ENCODE measurements around the gene HRAS. TPM values are rescaled to one million over a fixed set of nuclear protein-coding genes. Genes with fewer than 3 reads are reported as not detected.

The HRAS gene
- total RNA-seq, 1 experiment from 2014 or later, result 104 TPM

DNA sequence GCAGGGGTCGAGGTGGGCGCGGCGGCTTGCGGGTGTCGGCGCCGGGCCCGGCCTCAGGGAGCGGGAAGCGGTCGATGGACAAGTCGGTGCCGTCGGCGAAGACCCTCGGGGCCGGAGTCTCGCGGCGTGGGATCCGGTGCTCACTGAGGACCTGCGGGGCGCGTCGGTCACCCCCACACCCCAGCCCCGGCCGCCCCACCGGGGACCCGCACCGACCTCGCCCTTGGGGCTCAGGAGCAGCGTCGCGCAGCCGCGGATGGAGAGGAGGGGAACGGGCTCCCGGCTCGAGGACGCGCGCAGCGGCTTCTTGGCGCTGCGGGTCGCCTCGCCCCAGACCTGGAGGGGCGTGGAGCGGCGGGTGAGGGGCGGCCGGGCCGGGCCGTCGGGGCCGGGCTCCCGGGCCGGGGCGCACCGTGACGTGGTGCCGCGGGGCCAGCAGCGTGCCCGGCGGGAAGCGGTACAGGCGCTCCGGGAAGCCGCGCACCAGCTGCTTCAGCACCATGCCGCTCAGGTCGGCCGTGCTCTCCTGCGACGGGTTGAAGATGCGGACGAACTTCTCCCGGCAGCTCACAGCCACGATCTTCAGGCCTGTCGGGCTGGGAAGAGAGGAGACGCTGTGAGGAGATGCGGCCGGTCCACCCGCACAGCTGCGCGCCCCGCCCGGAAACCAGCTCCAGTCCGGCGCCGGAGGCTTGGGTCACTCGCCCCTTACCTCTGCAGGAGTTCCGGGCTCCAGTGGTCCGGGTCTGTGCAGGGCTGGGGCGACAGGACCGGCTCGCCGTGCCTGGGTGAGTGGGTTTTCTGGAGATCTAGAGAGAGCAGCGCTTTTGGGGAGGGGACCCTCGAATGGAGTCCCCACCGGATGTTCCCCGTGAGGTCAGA is 20.6 kb upstream of the HRAS start:
- ChIA-PET POLR2A (no interaction called here), RAD21 (ENCODE audit: low non-redundant PET in 1 of 2, low total read pairs in 2 of 2, uncharacterized antibody in 2 of 2, unreplicated experiment in 2 of 2) (interaction anchor here in 1 of 2 experiments (0.6 kb wide), 1 partner anchor 172 kb away, joined by 3 read pairs; no protein-coding TSS in a partner anchor), CTCF (no interaction called here)
- Histone ChIP-seq H3K79me2 (ENCODE audit: insufficient read depth, low read length) (no peaks in the 10 kb centered on the region), H3K27me3 (ENCODE audit: insufficient read depth, low read length) (no peaks in the 10 kb centered on the region), H3K27ac (ENCODE audit: low read depth, low read length) (no peak overlapping the region; the same call in 1 of the 2 replicates), H3K4me2 (ENCODE audit: low read length) (no peak overlapping the region), H3K9me2 (ENCODE audit: insufficient read depth) (no peaks in the 10 kb centered on the region), H3K4me3 (replicated peaks in 1 of 2; ENCODE audit: low read depth in 1 of 2, low read length in 2 of 2) (no peak overlapping the region), H3K9me3 (ENCODE audit: control insufficient read depth in 1 of 2, insufficient read depth in 1 of 2, low read depth in 1 of 2, low read length in 2 of 2) (no peaks in the 10 kb centered on the region), H3K4me1 (ENCODE audit: control insufficient read depth in 1 of 2, insufficient read depth in 2 of 2, low read length in 2 of 2) (peaks cover 21 to 31% of the 10 kb centered on the region in 2 experiments), H3K9ac (ENCODE audit: low read length) (no peak overlapping the region), H3K36me3 (ENCODE audit: control insufficient read depth in 1 of 2, insufficient read depth in 2 of 2, low read length in 2 of 2) (no peaks in the 10 kb centered on the region), H2AFZ (ENCODE audit: low read depth, low read length, poor library complexity, severe bottlenecking) (no peak overlapping the region), H4K20me1 (ENCODE audit: insufficient read depth) (no peaks in the 10 kb centered on the region)
- ATAC-seq, result no peak
- TF ChIP-seq TCF7L2 (IDR thresholded peaks at IDR 0.05; ENCODE audit: borderline replicate concordance, extremely low read depth, insufficient read depth, insufficient read length), result no peak
- no TSS peak for BruUV-seq (replicated peaks)
- no peak for DNase-seq (ENCODE audit: low read depth, low spot score)
- intact Hi-C loops (cut with micrococcal nuclease), result loop anchor here (2.0 kb wide), 1 partner anchor 173 kb away; no protein-coding TSS in a partner anchor

DNA sequence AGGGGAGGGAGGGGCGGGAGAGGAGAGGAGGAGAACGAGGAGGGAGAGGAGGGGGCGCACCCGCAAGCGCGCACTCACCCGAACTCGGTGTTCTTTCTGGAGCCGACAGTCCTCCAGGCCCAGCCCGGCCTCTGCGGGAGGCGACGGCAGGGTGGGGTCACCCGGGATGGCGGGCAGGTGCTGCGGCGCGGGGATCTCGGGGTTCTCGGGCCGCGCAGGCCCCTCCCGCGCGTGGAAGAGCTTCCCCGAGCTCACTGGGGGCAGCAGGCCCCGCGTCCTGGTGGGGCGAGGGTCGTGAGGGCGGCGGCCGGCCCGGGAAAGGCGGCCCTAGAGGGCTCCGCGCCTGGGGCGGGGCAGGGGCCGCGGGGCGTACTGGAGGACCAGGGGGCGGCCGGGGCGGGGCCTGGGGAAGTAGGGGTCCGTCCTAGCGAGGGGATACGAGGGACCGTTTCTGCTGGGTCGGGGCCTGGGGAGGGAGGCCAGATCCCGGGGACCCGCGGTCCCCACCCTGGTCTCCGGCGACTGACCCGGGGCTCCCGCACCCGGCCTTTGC is 19.9 kb upstream of the HRAS start:
- Histone ChIP-seq H2AFZ (ENCODE audit: low read depth, low read length, poor library complexity, severe bottlenecking) (no peak overlapping the region), H3K27me3 (ENCODE audit: insufficient read depth, low read length) (no peaks in the 10 kb centered on the region), H4K20me1 (ENCODE audit: insufficient read depth) (no peaks in the 10 kb centered on the region), H3K9me2 (ENCODE audit: insufficient read depth) (no peaks in the 10 kb centered on the region), H3K9ac (ENCODE audit: low read length) (no peak overlapping the region), H3K4me3 (replicated peaks in 1 of 2; ENCODE audit: low read depth in 1 of 2, low read length in 2 of 2) (no peak overlapping the region), H3K4me2 (ENCODE audit: low read length) (0 out of 2 replicates have a peak overlapping the region, but pooled peaks have one; percentile 30), H3K27ac (ENCODE audit: low read depth, low read length) (peak overlapping the region; percentile 42; the same call in 1 of the 2 replicates), H3K36me3 (ENCODE audit: control insufficient read depth in 1 of 2, insufficient read depth in 2 of 2, low read length in 2 of 2) (no peaks in the 10 kb centered on the region), H3K4me1 (ENCODE audit: control insufficient read depth in 1 of 2, insufficient read depth in 2 of 2, low read length in 2 of 2) (peaks cover 21 to 29% of the 10 kb centered on the region in 2 experiments), H3K79me2 (ENCODE audit: insufficient read depth, low read length) (no peaks in the 10 kb centered on the region), H3K9me3 (ENCODE audit: control insufficient read depth in 1 of 2, insufficient read depth in 1 of 2, low read depth in 1 of 2, low read length in 2 of 2) (no peaks in the 10 kb centered on the region)
- ChIA-PET RAD21 (ENCODE audit: low non-redundant PET in 1 of 2, low total read pairs in 2 of 2, uncharacterized antibody in 2 of 2, unreplicated experiment in 2 of 2) (interaction anchor here in 1 of 2 experiments (1.0 kb wide), 1 partner anchor 167 kb away, joined by 3 read pairs; no protein-coding TSS in a partner anchor), CTCF (interaction anchor here (0.8 to 1.1 kb wide), 4 partner anchors 21 to 228 kb away, joined by 3 to 5 read pairs (median 4); no protein-coding TSS in a partner anchor), POLR2A (interaction anchor here (0.6 to 0.9 kb wide), 3 partner anchors 21 to 148 kb away, joined by 3 to 4 read pairs (median 3); partner anchors contain the start of gene PHRF1)
- DNase-seq (ENCODE audit: low read depth, low spot score) (no peak), ATAC-seq (peak; percentile 2; the same call in 1 of the 2 replicates)
- BruUV-seq (replicated peaks), result no TSS peak
- intact Hi-C loops (cut with micrococcal nuclease), result loop anchor here (2.0 kb wide), 1 partner anchor 173 kb away; no protein-coding TSS in a partner anchor
- TF ChIP-seq EZH2phosphoT487 (IDR thresholded peaks at IDR 0.05; ENCODE audit: borderline replicate concordance), result no peak
- TF ChIP-seq, protein P1, sequence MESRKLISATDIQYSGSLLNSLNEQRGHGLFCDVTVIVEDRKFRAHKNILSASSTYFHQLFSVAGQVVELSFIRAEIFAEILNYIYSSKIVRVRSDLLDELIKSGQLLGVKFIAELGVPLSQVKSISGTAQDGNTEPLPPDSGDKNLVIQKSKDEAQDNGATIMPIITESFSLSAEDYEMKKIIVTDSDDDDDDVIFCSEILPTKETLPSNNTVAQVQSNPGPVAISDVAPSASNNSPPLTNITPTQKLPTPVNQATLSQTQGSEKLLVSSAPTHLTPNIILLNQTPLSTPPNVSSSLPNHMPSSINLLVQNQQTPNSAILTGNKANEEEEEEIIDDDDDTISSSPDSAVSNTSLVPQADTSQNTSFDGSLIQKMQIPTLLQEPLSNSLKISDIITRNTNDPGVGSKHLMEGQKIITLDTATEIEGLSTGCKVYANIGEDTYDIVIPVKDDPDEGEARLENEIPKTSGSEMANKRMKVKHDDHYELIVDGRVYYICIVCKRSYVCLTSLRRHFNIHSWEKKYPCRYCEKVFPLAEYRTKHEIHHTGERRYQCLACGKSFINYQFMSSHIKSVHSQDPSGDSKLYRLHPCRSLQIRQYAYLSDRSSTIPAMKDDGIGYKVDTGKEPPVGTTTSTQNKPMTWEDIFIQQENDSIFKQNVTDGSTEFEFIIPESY (IDR thresholded peaks at IDR 0.05; ENCODE audit: extremely low read depth, insufficient replicate concordance, low read length), result no peak
- TF ChIP-seq JUND (IDR thresholded peaks at IDR 0.05), result no peak
- TF ChIP-seq, protein P2, sequence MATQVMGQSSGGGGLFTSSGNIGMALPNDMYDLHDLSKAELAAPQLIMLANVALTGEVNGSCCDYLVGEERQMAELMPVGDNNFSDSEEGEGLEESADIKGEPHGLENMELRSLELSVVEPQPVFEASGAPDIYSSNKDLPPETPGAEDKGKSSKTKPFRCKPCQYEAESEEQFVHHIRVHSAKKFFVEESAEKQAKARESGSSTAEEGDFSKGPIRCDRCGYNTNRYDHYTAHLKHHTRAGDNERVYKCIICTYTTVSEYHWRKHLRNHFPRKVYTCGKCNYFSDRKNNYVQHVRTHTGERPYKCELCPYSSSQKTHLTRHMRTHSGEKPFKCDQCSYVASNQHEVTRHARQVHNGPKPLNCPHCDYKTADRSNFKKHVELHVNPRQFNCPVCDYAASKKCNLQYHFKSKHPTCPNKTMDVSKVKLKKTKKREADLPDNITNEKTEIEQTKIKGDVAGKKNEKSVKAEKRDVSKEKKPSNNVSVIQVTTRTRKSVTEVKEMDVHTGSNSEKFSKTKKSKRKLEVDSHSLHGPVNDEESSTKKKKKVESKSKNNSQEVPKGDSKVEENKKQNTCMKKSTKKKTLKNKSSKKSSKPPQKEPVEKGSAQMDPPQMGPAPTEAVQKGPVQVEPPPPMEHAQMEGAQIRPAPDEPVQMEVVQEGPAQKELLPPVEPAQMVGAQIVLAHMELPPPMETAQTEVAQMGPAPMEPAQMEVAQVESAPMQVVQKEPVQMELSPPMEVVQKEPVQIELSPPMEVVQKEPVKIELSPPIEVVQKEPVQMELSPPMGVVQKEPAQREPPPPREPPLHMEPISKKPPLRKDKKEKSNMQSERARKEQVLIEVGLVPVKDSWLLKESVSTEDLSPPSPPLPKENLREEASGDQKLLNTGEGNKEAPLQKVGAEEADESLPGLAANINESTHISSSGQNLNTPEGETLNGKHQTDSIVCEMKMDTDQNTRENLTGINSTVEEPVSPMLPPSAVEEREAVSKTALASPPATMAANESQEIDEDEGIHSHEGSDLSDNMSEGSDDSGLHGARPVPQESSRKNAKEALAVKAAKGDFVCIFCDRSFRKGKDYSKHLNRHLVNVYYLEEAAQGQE (IDR thresholded peaks at IDR 0.05; ENCODE audit: low read depth), result no peak
- TF ChIP-seq EZH2 (IDR thresholded peaks at IDR 0.05), result no peak
- no peak for TF ChIP-seq CTCF (IDR thresholded peaks at IDR 0.05 in 2 of 3, conservative IDR thresholded peaks at IDR 0.05 in 1 of 3; ENCODE audit: borderline replicate concordance in 1 of 3, insufficient read depth in 1 of 3, low read depth in 2 of 3, low read length in 2 of 3)

All from HCT116 (cell line).